GM12874 (cell line): ENCODE data around the gene KRTAP10-3.
"Not testable (repeated sequence)": the region's sequence is repeated elsewhere in the genome, so short reads cannot be mapped to it uniquely, and the experiment has no call there.

Source experiments
- CTCF ChIP-seq: IDR thresholded peaks from 2 replicates; pipeline ENCODE4 v1.5.1; 2011; ENCODE audit warnings: low read depth, mild to moderate bottlenecking, control low read depth, low read length, moderate library complexity; ENCODE audit not compliant: insufficient read depth

The KRTAP10-3 gene

GRCh38 chr21:44574457-44575306 lies 16.1 kb upstream of the KRTAP10-3 start:
- TF ChIP-seq CTCF = no peak

- TF ChIP-seq CTCF = not testable (repeated sequence)
These were observed 15.2 kb upstream of the KRTAP10-3 start, which contains the start of gene KRTAP10-4 for GRCh38 chr21:44573630-44574456. TSS of gene KRTAP10-4 (plus strand) at chr21:44573729. CDS start at chr21:44573759, 30 bp downstream.

- TF ChIP-seq CTCF = no peak
These were observed 14.5 kb upstream of the KRTAP10-3 start for GRCh38 chr21:44572959-44573583.

GRCh38 chr21:44571844-44572782 lies 13.5 kb upstream of the KRTAP10-3 start:
- no peak for TF ChIP-seq CTCF

- no peak for TF ChIP-seq CTCF
These were observed 12.7 kb upstream of the KRTAP10-3 start for GRCh38 chr21:44571296-44571695.

GRCh38 chr21:44569861-44570517 lies 11.4 kb upstream of the KRTAP10-3 start:
- no peak for TF ChIP-seq CTCF
